ENCODE data around the gene DVL1.

DNA sequence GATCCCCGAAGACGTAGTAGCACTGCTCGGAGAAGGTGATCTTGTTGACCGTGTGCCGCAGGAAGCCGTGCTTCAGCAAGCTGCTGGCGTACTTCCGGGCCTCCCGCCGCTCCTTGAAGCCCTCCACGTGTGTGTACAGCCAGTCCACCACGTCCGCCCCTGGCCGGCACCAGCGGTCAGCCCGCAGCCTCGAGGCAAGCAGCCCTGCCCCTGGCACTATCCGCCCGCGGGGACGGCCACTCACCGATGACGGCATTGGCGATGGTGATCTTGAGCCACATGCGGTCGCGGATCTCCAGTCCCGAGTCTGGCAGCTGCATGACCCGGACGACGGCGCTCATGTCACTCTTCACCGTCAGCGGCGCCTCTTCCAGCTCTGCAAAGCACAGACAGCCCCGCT is 10.9 kb downstream of the DVL1 start:
- TF ChIP-seq, protein P1, sequence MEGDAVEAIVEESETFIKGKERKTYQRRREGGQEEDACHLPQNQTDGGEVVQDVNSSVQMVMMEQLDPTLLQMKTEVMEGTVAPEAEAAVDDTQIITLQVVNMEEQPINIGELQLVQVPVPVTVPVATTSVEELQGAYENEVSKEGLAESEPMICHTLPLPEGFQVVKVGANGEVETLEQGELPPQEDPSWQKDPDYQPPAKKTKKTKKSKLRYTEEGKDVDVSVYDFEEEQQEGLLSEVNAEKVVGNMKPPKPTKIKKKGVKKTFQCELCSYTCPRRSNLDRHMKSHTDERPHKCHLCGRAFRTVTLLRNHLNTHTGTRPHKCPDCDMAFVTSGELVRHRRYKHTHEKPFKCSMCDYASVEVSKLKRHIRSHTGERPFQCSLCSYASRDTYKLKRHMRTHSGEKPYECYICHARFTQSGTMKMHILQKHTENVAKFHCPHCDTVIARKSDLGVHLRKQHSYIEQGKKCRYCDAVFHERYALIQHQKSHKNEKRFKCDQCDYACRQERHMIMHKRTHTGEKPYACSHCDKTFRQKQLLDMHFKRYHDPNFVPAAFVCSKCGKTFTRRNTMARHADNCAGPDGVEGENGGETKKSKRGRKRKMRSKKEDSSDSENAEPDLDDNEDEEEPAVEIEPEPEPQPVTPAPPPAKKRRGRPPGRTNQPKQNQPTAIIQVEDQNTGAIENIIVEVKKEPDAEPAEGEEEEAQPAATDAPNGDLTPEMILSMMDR (IDR thresholded peaks at IDR 0.05) = no peak
- no peak for TF ChIP-seq MXD4 (CRISPR knock-in tag; IDR thresholded peaks at IDR 0.05; ENCODE audit: borderline replicate concordance)
- no peak for TF ChIP-seq KAT7 (CRISPR knock-in tag; IDR thresholded peaks at IDR 0.05; ENCODE audit: borderline replicate concordance)
- TF ChIP-seq TP53 (CRISPR knock-in tag; IDR thresholded peaks at IDR 0.05) = no peak
- no peak for TF ChIP-seq NFYB (CRISPR knock-in tag; conservative IDR thresholded peaks at IDR 0.05; ENCODE audit: low read depth)

All from WTC11 (cell line).